Pulmonary artery endothelial cell (primary cell): ENCODE measurements around the gene RALA. TPM values are rescaled to one million over a fixed set of nuclear protein-coding genes. Genes with fewer than 3 reads are reported as not detected.
A peak's percentile ranks its signal among the peaks of the same experiment; 100 is the strongest.
"Not testable (repeated sequence)": the region's sequence is repeated elsewhere in the genome, so short reads cannot be mapped to it uniquely, and the experiment has no call there.

Experiments used
- DNase-seq: peaks from one replicate; pipeline ENCODE4 v3.0.0-alpha.2; 2011; ENCODE audit warnings: low read depth, low spot score
- total RNA-seq: library from RNA; depleted of rRNA; stranded (reverse); fragments of >200 nt; gene quantifications from 2 replicates; pipeline ENCODE4 v1.2.3, GENCODE V29; 2014

Gene RALA
- total RNA-seq, 1 donor from 2014 or later, result 179 TPM

DNA sequence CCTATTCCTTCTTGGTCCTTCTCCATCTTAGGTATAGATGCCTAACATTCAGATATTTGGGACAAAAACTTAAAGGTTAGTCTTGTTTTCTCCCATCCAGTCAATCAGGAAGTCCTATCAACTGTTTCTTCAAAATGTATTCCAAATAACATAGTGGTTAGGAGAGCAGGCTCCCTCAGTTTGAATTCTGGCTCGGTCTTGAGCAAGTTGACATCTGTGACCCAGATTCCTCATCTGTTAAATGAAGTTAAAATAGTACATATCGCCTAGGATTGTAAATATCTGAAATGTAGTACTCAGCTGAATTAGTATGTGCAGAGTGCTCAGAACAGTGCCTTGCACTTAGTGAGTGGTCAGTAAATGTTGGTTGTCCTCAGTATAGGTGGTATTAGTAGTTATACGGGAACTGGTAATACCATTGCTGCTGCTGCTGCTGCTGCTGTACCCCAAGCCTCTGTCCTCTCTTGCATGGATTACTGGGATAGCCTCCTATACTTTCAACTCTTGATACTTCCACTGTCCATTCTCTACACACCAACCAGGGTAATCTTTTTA, 58.6 kb downstream of the RALA start:
- no peak for DNase-seq

DNA sequence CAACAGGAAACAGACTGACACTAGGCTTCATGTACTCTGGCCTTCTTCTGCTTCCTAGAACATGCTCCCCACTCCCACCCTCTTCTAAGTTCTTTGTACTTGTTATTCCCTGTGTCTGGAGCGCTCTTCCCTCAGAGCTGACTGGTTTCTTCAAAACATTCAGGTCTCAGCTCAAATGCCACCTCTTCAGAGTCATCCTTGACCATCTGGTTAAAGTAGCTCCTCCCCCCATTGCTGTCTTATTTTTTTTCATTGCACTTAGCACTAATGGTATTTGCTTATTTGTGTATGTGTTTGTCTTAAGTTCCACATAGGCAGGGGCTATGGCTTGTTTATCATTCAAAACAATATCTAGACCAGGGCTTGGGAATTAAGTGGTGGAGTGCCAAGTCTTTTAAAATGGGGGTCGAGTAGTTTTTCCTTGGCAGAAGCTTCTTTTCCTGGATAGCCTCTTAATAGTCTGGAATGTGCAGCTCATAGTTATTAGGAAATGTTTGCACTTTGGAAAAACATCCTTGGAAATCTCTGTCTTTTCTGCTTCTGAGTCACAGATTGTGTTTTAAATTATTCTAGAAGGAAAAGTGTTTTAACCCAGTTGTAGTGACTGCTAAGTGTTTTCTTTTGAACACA, 60.0 kb downstream of the RALA start:
- peak; percentile 45 for DNase-seq

DNA sequence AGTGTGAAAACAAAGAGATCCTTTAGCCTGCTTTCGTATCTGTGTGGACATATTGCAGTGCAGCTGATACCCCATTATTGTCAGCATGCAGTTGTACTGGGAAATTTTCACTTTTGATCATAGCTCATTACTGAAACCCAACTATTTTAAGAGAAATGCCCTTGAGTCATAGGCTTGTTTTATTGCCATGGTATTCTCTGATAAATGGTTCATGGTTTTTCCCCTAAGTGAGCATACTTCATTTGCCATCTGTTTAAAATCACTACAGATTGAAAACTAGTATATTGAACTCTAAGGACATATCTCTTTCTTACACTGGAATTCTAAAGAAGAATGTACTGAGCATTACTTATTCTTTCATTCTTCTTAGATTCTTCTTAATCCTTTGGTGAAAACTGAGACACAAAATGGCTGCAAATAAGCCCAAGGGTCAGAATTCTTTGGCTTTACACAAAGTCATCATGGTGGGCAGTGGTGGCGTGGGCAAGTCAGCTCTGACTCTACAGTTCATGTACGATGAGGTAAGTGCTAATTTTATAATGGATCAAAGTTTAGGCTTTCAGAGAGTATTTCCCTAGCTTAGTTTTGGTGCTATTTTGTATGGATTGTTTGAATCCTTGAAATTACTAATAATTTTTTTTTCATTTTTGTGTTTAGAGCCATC, 63.0 kb downstream of the RALA start:
- no peak for DNase-seq

DNA sequence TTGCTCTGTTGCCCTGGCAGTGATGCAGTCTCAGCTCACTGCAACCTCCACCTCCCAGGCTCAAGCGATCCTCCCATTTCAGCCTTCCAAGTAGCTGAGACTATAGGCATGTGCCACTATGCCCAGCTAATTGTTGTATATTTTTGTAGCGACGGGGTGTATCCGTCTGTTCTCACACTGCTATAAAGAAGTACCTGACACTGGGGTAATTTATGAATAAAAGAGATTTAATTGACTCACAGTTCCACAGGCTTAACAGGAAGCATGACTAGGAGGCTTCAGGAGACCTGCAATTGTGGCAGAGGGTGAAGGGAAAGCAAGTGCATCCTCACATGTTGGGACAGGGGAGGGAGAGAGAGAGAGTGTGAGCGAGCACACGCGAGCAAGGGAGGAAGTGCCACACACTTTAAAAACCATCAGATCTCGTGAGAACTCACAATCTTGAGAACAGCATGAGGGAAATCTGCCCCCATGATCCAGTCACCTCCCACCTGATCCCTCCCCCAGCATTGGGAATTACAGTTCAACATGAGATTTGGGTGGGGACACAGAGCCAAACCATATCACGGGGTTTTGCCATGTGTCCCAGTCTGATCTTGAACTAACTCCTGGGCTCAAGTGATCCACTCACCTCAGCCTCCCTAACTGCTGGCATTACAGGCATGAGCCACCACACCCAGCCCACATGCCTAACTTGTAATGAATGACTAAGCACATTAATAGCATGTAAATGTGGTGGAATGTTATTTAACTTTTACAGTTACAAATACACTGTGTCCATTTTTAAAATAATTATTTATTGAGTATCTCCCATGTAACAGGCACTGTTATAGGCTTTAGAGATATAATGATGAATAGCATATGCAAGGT, 65.5 kb downstream of the RALA start:
- no peak for DNase-seq

DNA sequence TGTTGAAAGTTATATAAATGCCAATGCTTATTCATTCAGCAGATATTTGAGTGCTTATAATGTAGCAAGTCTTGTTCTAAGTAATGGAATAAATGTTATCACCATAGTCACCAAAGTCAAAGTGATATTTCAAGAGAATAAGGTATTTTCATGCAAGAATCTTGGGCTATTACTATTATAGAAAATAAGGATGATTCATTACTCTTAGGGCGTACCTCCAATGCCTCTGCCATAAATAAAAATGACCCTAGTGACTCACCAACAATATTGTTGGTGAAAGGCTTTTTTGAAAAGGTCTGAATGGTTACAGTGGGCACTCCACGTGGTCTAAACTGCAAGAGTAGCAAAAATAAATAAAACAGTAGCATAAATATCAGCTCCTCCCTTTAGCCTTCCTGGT, 68.4 kb downstream of the RALA start:
- no peak for DNase-seq

DNA sequence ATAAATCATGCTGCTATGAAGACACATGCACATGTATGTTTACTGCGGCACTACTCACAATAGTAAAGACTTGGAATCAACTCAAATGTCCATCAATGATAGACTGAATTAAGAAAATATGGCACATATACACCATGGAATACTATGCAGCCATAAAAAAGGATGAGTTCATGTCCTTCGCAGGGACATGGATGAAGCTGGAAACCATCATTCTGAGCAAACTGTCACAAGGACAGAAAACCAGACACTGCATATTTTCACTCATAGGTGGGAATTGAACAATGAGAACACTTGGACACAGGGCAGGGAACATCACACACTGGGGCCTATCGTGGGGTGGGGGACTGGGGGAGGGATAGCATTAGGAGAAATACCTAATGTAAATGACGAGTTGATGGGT, 69.7 kb downstream of the RALA start:
- DNase-seq, result not testable (repeated sequence)

DNA sequence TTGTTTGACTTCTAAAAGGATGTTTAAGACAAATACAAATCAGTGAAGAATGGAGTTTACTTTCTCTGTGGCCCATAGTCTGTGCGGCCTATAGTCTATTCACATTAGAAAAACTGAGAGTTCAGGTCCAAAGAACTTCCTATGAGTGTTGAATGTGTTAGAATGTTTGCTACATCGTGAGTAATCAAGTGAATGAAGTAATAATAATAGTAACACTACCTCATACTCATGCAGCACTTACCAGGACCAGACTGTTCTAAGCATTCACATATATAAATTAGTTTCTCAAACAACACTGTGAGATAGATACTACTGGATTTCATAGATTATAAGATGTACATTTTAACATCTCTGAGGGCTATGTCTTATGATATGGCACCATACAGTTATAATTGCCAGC, 70.4 kb downstream of the RALA start:
- DNase-seq, result no peak

DNA sequence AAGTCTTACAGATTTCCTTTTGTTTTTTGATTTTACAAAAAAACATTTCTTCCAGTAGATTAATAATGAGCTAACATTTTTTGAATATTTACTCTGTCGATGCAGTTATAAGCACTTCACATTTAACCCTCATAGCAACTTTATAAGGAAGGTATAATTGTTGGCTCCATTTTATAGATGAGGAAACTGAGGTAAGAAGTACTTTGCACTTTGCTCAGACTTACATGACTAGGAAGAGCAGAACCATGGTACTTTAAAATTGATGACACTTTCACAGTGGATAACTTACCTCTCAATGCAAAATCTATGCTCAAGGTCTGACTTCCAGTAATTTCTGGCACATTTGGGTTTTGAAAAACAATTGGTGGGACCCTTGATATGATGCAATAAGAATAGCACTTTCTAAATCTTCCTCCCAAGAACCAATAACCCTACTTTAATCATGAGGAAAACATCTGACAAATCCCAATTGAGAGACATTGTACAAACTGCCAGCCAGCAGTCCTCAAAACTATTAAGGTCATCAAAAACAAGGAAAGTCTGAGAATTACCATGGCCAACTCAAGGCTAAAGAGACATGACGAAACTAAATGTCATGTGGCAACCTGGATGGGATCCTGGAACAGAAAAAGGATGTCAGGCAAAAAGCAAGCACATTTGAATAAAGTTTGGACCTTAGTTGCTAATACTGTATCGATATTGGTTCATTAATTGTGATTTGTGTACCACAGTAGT, 72.6 kb downstream of the RALA start:
- DNase-seq, result no peak

DNA sequence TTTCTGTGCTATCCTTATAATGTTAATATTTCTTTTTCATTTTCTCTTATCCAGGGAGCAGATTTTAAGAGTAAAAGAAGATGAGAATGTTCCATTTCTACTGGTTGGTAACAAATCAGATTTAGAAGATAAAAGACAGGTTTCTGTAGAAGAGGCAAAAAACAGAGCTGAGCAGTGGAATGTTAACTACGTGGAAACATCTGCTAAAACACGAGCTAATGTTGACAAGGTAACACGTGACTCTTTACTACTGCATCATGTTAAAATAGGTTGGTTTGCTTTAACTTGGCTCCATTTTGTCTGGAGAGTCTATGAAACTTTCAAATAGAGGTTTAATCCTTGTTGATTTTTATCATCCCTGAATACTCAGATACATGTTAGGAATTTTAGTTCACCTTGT, 73.3 kb downstream of the RALA start:
- no peak for DNase-seq

DNA sequence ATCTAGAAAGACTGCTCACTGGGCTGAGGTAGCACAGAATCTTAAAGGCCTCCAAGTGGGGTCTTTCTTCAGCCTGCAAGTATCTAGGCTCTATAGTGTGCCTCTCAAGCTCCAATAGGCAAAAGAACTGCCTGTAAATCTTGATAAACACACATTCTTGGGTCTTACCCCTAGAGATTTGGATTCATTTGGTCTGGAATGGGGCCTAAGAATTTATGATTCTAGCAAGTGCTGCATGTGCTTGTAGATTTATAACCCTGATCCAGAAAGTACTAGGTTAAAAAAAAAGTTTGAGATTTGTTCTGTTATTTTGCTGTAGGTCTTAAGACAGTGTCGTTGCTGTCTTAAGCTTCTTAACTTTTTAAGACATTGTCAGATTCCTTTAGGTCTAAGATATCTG, 74.1 kb downstream of the RALA start:
- no peak for DNase-seq

DNA sequence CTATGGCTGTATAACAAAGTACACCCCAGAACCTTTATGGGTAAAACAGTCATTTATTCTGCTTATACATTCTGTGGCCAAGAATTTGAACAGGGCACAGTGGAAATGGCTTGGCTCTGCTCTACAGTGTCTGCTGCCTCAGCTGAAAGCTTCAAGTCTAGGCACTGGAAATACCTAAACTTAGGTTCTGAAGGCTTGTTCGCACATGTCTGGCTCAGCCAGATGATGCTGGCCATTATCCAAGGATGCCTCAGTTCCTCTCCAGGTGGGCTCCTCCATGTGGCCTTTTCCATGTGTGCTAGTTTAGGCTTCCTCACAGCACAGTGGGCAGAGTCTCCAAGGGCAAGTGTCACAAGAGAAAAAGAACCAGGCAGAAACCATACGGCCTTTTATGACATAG, 76.8 kb downstream of the RALA start:
- DNase-seq, result no peak

DNA sequence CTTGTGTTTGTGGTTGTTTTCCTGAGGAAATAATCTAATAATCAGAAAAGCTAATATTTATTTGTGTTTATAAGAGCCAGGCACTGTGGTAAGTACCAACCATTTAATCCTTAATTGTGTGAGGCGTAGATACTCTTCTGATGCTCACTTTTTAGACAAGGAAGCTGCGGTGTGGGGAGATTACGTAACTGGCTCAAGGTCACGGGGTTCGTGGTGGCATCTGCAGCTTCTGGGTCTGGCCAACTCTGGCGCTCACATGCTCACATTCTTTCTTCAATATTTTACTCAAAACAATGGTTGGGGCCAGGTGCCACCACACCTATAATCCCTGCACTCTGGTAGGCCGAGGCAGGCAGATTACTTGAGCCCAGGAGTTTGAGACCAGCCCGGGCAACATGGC, 77.6 kb downstream of the RALA start:
- no peak for DNase-seq

DNA sequence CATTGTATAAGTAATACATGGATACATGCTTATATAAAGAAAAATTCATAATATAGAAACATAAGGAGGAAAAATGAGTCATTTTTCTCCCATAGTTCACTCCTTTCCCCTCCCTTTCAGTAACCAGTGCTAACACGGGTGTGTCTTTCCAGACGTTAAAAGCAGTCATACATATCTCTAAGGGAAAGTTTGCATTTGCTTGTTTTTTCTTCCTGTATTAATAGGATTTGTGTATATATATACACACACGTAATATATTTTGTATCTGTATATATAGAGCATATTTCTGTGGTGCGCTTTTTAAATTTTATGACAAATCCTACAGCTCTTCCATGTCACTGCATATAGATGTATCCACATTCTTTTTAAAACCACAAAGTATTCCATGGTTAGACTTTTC, 78.8 kb downstream of the RALA start:
- DNase-seq, result no peak

DNA sequence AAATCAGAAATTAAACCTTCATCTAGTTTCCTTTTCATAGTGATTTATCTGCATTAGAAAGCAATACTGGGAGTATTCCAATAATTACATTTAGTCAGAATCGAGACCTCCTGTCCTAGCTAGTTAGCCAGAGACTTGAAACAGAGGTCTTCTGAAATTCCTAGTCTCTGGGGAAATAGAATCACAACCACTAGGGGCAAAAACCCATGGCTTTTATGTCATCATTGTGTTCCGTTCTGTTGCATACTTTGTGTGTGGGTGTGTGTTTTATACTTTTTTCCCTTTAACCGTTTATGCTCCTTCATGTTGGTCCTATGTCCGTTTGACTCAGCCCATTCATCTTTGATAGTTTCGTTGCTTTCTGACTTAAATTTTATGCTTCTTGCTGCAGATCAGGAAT, 79.8 kb downstream of the RALA start:
- no peak for DNase-seq

DNA sequence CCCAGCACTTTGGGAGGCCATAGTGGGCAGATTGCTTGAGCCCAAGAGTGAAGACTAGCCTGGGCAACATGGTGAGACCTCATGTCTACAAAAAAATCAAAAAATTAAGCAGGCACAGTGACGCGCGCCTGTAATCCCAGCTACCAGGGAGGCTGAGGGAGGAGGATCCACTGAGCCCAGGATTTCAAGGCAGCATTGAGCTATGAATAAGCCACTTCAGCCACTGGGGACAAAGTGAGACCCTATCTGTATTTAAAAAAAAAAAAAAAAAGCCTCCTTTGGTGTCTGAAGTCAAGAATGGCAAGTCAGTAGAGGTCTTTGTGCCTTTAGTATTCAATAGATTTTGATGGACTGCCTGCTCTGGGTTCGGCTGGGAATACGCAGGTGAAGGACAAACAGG, 85.7 kb downstream of the RALA start:
- DNase-seq, result no peak

DNA sequence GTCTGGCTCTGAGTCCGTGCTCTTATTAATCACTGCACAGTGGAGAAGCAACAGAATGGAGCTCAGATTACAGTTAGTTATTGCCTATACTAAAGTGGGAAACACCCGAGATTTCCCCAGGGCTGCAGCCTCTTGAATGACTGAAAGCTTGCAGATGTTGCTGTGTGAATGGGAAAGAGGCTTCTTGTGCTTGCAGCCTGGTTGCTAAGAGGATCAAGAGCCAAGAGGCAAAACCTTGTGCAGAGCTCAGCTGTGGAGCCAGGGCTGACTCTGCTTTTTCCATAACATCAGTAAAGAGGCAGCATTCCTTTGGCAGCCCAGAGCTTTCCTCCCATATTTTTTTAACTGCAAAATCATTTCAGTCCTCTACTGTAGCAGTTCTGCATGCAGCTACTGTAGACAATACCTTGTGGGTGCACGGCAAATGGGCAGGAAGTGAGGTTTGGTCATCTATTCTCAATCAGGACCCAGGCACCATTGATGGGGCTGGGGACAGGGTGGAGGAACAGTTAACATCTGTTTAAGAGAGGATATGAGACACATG, 86.5 kb downstream of the RALA start:
- peak; percentile 35 for DNase-seq

DNA sequence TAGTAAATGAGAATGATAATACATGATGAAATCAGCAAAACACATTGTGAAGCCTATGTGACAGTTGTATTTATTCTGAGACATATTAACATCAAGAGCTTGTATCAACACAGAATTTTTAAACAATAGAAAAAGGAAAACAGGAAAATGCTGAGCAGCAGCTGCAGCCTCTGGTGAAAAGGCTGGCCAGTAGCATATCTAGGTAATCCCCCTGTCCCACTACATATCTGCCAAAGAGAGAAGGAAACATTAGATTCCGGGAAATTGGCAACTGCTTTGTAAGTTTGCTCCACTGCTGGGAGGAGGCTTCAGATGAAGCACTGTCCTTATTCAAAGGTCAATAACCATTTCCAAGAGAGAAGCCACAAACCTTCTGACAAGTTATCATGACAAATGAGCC, 89.4 kb downstream of the RALA start:
- DNase-seq, result peak; percentile 24

DNA sequence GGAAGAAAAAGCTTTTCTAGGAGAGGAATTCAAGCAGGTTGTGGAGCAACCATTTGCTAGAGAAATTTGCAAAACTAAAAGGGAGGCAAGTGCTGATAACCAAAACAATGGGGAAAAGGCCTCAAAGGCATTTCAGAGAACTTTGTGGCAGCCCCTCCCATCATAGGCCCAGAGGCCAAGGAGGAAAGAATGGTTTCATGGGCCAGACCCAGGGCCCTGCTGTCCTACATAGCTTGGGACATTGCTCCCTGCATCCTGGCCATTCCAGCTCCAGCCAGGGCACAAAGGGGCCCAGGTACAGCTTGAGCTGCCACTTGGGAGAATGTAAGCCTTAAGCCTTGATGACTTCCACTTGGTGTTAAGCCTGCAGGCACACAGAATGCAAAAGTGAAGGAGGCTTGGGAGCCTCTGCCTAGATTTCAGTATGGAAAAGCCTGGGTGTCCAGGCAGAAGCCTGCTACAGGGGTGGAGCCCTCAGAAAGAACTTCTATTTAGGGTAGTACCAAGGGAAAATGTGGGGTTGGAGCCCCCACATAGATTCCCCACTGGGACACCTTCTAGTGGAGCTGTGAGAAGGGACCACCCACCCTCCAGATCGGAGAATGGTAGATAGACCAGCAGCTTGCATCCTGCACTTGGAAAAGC, 91.2 kb downstream of the RALA start:
- DNase-seq, result no peak

DNA sequence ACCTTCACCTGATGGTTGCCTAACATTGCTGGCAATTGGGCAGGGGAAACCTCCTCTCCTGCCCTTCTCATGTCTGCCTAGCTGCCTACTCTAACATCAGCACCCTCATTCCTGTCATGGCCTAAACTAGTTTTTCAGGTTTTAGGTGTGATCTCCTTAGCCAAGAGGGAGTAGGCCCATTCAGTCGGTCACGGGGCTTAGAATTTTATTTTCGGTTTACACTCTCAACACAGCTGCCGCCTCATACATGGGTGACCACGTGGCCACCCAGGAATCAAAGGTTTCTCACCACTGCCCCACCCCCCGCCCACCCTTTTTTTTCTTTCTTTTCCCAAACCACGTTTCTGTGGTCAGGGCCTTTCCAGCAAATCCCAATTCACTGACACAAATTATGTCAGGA, 97.2 kb downstream of the RALA start:
- DNase-seq, result no peak

DNA sequence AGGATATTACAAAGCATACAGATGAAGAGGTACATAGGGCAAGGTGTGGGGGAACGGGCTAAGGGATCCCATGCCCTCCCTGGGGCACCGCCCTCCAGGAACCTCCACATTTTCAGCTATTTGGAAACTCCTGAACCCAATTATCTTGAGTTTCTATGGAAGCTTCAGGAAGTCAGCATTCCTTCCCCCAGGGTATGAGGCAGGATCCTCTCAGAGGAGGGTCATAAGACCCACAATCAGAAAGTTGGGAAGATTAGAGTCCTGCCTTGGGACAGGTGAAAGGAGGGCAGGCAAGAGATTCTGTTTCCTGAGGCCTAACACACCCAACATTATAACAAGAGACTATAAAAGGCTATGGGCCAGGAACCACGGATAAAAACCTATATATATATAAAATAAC, 98.0 kb downstream of the RALA start:
- DNase-seq, result no peak
